Measurements from ENCODE around the gene CDH18.

DNA sequence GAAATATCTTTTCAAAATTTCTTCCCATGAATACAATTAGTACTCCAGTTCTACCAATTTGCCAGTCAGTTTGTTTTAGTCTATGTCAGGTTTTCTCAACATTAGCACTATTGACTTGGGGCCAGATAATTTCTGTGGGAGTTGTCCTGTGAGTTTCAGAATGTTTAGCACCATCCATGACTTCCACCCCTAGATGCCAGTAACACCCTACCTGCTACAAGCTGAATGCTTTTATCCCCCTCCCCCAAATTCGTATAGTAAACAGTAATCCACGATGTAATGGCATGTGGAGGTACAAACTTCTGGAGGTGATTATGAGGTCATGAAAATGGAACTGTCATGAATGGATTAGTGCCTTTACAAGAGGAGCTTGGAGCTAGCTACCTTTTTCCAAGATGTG is 420.0 kb downstream of the CDH18 start:
- TF ChIP-seq, protein P1, sequence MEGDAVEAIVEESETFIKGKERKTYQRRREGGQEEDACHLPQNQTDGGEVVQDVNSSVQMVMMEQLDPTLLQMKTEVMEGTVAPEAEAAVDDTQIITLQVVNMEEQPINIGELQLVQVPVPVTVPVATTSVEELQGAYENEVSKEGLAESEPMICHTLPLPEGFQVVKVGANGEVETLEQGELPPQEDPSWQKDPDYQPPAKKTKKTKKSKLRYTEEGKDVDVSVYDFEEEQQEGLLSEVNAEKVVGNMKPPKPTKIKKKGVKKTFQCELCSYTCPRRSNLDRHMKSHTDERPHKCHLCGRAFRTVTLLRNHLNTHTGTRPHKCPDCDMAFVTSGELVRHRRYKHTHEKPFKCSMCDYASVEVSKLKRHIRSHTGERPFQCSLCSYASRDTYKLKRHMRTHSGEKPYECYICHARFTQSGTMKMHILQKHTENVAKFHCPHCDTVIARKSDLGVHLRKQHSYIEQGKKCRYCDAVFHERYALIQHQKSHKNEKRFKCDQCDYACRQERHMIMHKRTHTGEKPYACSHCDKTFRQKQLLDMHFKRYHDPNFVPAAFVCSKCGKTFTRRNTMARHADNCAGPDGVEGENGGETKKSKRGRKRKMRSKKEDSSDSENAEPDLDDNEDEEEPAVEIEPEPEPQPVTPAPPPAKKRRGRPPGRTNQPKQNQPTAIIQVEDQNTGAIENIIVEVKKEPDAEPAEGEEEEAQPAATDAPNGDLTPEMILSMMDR (conservative IDR thresholded peaks at IDR 0.05; ENCODE audit: low read length) = no peak
- TF ChIP-seq EZH2phosphoT487 (IDR thresholded peaks at IDR 0.05; ENCODE audit: borderline replicate concordance) = no peak
